Gastrocnemius medialis (tissue), 4 donors: ENCODE results near the gene TSPAN9.

Experiments used
- CTCF ChIP-seq, 5 experiments: fragments of 450-650 bp in 3 of 5; fragments of 200-600 bp in 2 of 5; sonication (generic) in 2 of 5; IDR thresholded peaks in 4 of 5; conservative IDR thresholded peaks in 1 of 5; 1 replicate in 4 of 5; 2 replicates in 1 of 5; pipeline ENCODE4 v1.5.1; 2016 to 2019; ENCODE audit warnings: antibody characterized with exemption in 5 of 5, mild to moderate bottlenecking in 3 of 5, moderate library complexity in 3 of 5
- POLR2A ChIP-seq, 2 donors: fragments of 450-650 bp; IDR thresholded peaks; one replicate each; pipeline ENCODE4 v1.6.1; 2017; ENCODE audit warnings: antibody characterized with exemption in 2 of 2, mild to moderate bottlenecking in 2 of 2, moderate library complexity in 2 of 2

DNA sequence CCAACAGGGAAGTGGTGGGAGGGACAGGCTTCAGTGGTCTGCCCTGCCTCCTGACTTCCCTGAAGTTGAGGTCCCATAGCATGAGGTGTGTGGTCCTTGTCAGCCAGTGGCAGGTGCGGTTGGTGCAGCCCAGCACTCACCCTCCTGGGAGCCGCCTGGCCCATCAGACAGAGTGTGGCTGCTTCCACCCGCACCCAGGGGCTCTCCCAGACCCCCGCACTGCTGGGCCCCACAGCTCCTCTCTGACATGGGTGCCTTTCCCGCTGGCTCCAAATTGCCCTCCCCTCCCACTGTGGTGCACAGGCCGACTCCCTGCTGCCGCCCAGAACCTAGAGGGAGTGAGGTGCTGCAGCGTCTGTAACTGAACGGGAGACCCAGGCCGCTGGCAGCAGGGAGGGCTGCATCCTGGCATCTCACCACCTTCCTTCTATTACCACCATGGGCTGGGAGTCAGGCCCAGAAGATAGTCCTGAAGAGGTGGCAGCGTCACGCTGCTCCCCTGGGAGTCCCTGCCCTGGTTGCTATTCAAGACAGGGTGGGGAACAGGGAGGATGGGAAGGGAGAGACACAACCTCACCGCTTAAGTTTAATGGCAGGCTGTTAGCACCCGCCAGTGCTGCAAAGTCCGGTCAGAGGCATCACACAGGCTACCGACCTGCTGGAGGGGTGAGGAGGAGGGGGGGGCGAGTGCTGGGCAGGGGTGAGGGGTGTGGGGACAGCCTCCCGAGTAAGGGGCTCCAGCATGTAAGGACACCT lies 233.3 kb downstream of the TSPAN9 start:
- TF ChIP-seq CTCF (IDR thresholded peaks at IDR 0.05 in 4 of 5, conservative IDR thresholded peaks at IDR 0.05 in 1 of 5): no peak
- no peak for TF ChIP-seq POLR2A (IDR thresholded peaks at IDR 0.05)
